KOPT-K1 (cell line): ENCODE data around the gene GABARAP.

Source experiments
- H3K27ac ChIP-seq: fragments of 200-600 bp; sonication (generic); 2 replicates; pipeline ENCODE4 v1.5.1; 2016; ENCODE audit warnings: antibody characterized with exemption, mild to moderate bottlenecking, low read depth, low read length; ENCODE audit not compliant: poor library complexity, severe bottlenecking
- H3K36me3 ChIP-seq: fragments of 200-600 bp; sonication (generic); 2 replicates; pipeline ENCODE4 v1.5.1; 2017; ENCODE audit warnings: antibody characterized with exemption, mild to moderate bottlenecking, low read length, moderate library complexity; ENCODE audit not compliant: insufficient read depth
- H3K9me3 ChIP-seq: fragments of 200-600 bp; sonication (generic); 2 replicates; pipeline ENCODE4 v1.5.1; 2017; ENCODE audit warnings: antibody characterized with exemption, low read length, mild to moderate bottlenecking; ENCODE audit not compliant: insufficient read depth, poor library complexity, severe bottlenecking

Gene GABARAP

GRCh38 chr17:7237761-7238419, 4.4 kb downstream of the GABARAP start:
- Histone ChIP-seq H3K9me3 (no peaks in the 10 kb centered on the region), H3K27ac (peak overlapping the region; percentile 94), H3K36me3 (peaks cover 38% of the 10 kb centered on the region)

- no peaks in the 10 kb centered on the region for H3K9me3 ChIP-seq
- peak overlapping the region; percentile 94 for H3K27ac ChIP-seq
- peaks cover 38% of the 10 kb centered on the region for H3K36me3 ChIP-seq
These were observed 4.9 kb downstream of the GABARAP start for GRCh38 chr17:7237266-7237760.

- H3K36me3 ChIP-seq, result peaks cover 38% of the 10 kb centered on the region
- H3K9me3 ChIP-seq, result no peaks in the 10 kb centered on the region
- peak overlapping the region; percentile 94 for H3K27ac ChIP-seq
These were observed 5.4 kb downstream of the GABARAP start for GRCh38 chr17:7236808-7237207.

- Histone ChIP-seq H3K36me3 (peaks cover 40% of the 10 kb centered on the region), H3K27ac (no peak overlapping the region)
These were observed 6.3 kb downstream of the GABARAP start for GRCh38 chr17:7235693-7236665.

GRCh38 chr17:7234083-7234951, 7.9 kb downstream of the GABARAP start, which contains the start of gene DVL2:
TSS of gene DVL2 (minus strand) at chr17:7234517. CDS start at chr17:7234262, 255 bp downstream.
- Histone ChIP-seq H3K36me3 (peaks cover 46% of the 10 kb centered on the region), H3K9me3 (no peaks in the 10 kb centered on the region), H3K27ac (peak within 1 kb of the TSS; percentile 82)

More at GRCh38 chr17:7235693-7236665, 6.3 kb downstream of the GABARAP start:
- H3K9me3 ChIP-seq, result no peaks in the 10 kb centered on the region

- peaks cover 53% of the 10 kb centered on the region for H3K36me3 ChIP-seq
- H3K9me3 ChIP-seq, result no peaks in the 10 kb centered on the region
- H3K27ac ChIP-seq, result peak overlapping the region; percentile 82
These were observed 8.6 kb downstream of the GABARAP start for GRCh38 chr17:7233701-7234082.

- Histone ChIP-seq H3K36me3 (peaks cover 65% of the 10 kb centered on the region), H3K9me3 (no peaks in the 10 kb centered on the region), H3K27ac (no peak overlapping the region)
These were observed 10.1 kb downstream of the GABARAP start for GRCh38 chr17:7232114-7232513.

GRCh38 chr17:7229504-7229903, 12.7 kb downstream of the GABARAP start:
- Histone ChIP-seq H3K27ac (no peak overlapping the region), H3K9me3 (no peaks in the 10 kb centered on the region), H3K36me3 (peaks cover 67% of the 10 kb centered on the region)

- Histone ChIP-seq H3K9me3 (no peaks in the 10 kb centered on the region), H3K36me3 (peaks cover 73% of the 10 kb centered on the region), H3K27ac (no peak overlapping the region)
These were observed 13.3 kb downstream of the GABARAP start for GRCh38 chr17:7228920-7229319.

GRCh38 chr17:7226721-7227710, 15.2 kb downstream of the GABARAP start:
- H3K27ac ChIP-seq, result no peak overlapping the region
- H3K36me3 ChIP-seq, result peaks cover 92% of the 10 kb centered on the region
- H3K9me3 ChIP-seq, result no peaks in the 10 kb centered on the region

- no peaks in the 10 kb centered on the region for H3K9me3 ChIP-seq
- H3K36me3 ChIP-seq, result peaks cover 91% of the 10 kb centered on the region
- H3K27ac ChIP-seq, result no peak overlapping the region
These were observed 16.4 kb downstream of the GABARAP start for GRCh38 chr17:7225711-7226331.

GRCh38 chr17:7224661-7225111, 17.6 kb downstream of the GABARAP start:
- Histone ChIP-seq H3K27ac (no peak overlapping the region), H3K36me3 (peaks cover 79% of the 10 kb centered on the region), H3K9me3 (no peaks in the 10 kb centered on the region)

GRCh38 chr17:7224110-7224509, 18.1 kb downstream of the GABARAP start:
- Histone ChIP-seq H3K27ac (no peak overlapping the region), H3K36me3 (peaks cover 74% of the 10 kb centered on the region), H3K9me3 (no peaks in the 10 kb centered on the region)
